Activated B cell treated with CpG ODN at 0.5 μM for 24 hours (primary cell): ENCODE data around the gene GPA33. TPM values are rescaled to one million over a fixed set of nuclear protein-coding genes. Genes with fewer than 3 reads are reported as not detected.

Experiments used
- ATAC-seq: fragments of 200-7000 bp; cut with Tn5 transposase; one replicate; pipeline ENCODE4 v1.10.0; 2021; ENCODE audit warnings: low read depth, mild to moderate bottlenecking, moderate library complexity
- CTCF ChIA-PET: fragments of 350-600 bp; sonication (Branson Sonifier 250); formaldehyde crosslinking; loops from one replicate; lab custom pipeline; 2021; ENCODE audit warnings: antibody characterized with exemption; lab: Charles Lee
- POLR2A ChIA-PET: fragments of 350-600 bp; sonication (Branson Sonifier 250); formaldehyde crosslinking; loops from one replicate; lab custom pipeline; 2021; ENCODE audit warnings: antibody characterized with exemption; lab: Charles Lee
- DNase-seq: peaks from one replicate; pipeline ENCODE4 v3.0.0; 2022
- H3K27ac Mint-ChIP-seq: one replicate; pipeline ENCODE4 v1.8.0; 2020; ENCODE audit warnings: mixed read lengths
- H3K27me3 Mint-ChIP-seq: one replicate; pipeline ENCODE4 v1.8.0; 2021; ENCODE audit warnings: mixed read lengths
- H3K36me3 Mint-ChIP-seq: one replicate; pipeline ENCODE4 v1.8.0; 2021; ENCODE audit warnings: low read depth, mixed read lengths
- H3K4me1 Mint-ChIP-seq: one replicate; pipeline ENCODE4 v1.8.0; 2021; ENCODE audit warnings: mixed read lengths
- H3K4me3 Mint-ChIP-seq: one replicate; pipeline ENCODE4 v1.8.0; 2020; ENCODE audit warnings: mild to moderate bottlenecking, mixed read lengths
- H3K9me3 Mint-ChIP-seq: one replicate; pipeline ENCODE4 v1.8.0; 2020; ENCODE audit warnings: mixed read lengths
- CTCF ChIP-seq: fragments of 200-600 bp; IDR thresholded peaks from one replicate; pipeline ENCODE4 v1.8.0; 2022; ENCODE audit warnings: antibody characterized with exemption, mild to moderate bottlenecking
- intact Hi-C: fragments of 100-400 bp; cut with micrococcal nuclease; formaldehyde crosslinking; loops from one replicate; pipeline ENCODE4 v1.15.1; 2024
- total RNA-seq: library from RNA; stranded (reverse); gene quantifications from 2 replicates; pipeline ENCODE4 v1.2.3, GENCODE V29; 2022

The GPA33 gene
- total RNA-seq, 1 donor from 2014 or later, result not detected

GRCh38 chr1:167089939-167090313 lies 251 bp downstream of the GPA33 start:
- ChIA-PET POLR2A (no interaction called here), CTCF (interaction anchor here (1.0 kb wide), 1 partner anchor 16 kb away, joined by 3 read pairs; no protein-coding TSS in a partner anchor)
- Mint-ChIP-seq H3K27me3 (peaks cover under 1% of the 10 kb centered on the region), H3K27ac (peak overlapping the region; percentile 83), H3K4me3 (no peak overlapping the region), H3K36me3 (no peaks in the 10 kb centered on the region), H3K9me3 (no peaks in the 10 kb centered on the region), H3K4me1 (peaks cover 14% of the 10 kb centered on the region)
- ATAC-seq (no peak), DNase-seq (no peak)
- intact Hi-C loops, result no loop called here
- no peak for TF ChIP-seq CTCF

DNA sequence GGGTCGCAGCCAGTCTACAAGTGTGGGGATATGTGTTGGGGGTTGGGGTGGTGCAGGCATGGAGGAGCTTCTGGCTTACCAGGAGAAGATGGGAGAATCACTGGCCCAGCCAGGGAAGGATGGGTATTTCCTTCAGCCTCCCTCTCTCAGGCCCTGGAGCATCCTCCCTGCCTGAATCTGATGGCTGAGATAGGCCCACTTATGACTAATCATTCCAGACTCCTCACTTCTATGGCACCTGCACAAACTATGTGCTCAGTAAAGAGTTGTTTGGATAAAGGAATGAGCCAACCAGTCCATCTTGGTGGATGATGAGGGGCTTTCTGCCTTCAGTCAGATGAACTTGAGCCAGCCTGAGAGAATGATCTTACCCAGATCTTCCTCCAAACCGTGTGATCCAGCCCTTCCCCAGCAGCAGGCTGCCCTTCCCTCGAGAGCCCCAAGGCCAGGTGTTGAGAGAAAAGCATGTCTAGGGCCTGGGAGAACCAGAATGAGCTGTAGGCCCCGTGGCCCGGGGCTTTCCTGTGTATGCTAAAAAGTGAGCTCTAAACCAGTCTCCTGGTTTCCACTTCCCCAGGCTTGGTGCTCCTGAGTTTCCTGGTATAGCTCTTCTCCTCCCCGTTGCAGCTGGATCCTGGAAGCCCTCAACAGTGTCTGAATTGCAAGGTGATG lies 1.3 kb downstream of the GPA33 start:
- ATAC-seq (no peak), DNase-seq (no peak)
- TF ChIP-seq CTCF, result no peak
- Mint-ChIP-seq H3K4me3 (no peak overlapping the region), H3K4me1 (peaks cover 14% of the 10 kb centered on the region), H3K27ac (no peak overlapping the region), H3K36me3 (no peaks in the 10 kb centered on the region), H3K27me3 (no peaks in the 10 kb centered on the region), H3K9me3 (no peaks in the 10 kb centered on the region)
- ChIA-PET POLR2A (no interaction called here), CTCF (interaction anchor here (1.0 kb wide), 1 partner anchor 15 kb away, joined by 3 read pairs; no protein-coding TSS in a partner anchor)
- intact Hi-C loops, result no loop called here

GRCh38 chr1:167086768-167087167 lies 3.4 kb downstream of the GPA33 start:
- ChIA-PET POLR2A (no interaction called here), CTCF (no interaction called here)
- H3K36me3 Mint-ChIP-seq, result no peaks in the 10 kb centered on the region
- H3K4me1 Mint-ChIP-seq, result peaks cover 14% of the 10 kb centered on the region
- no peaks in the 10 kb centered on the region for H3K9me3 Mint-ChIP-seq
- H3K4me3 Mint-ChIP-seq, result no peak overlapping the region
- H3K27me3 Mint-ChIP-seq, result peaks cover 2% of the 10 kb centered on the region
- H3K27ac Mint-ChIP-seq, result no peak overlapping the region
- no peak for DNase-seq
- no peak for TF ChIP-seq CTCF
- ATAC-seq, result no peak
- intact Hi-C loops, result no loop called here

- Mint-ChIP-seq H3K4me3 (no peak overlapping the region), H3K27me3 (peaks cover 5% of the 10 kb centered on the region), H3K27ac (no peak overlapping the region), H3K4me1 (peaks cover 14% of the 10 kb centered on the region), H3K9me3 (no peaks in the 10 kb centered on the region), H3K36me3 (no peaks in the 10 kb centered on the region)
- POLR2A ChIA-PET, result no interaction called here
- intact Hi-C loops, result no loop called here
- TF ChIP-seq CTCF, result no peak
- CTCF ChIA-PET, result no interaction called here
- ATAC-seq (no peak), DNase-seq (no peak)
Observed at GRCh38 chr1:167086033-167086432, 4.1 kb downstream of the GPA33 start.

- Mint-ChIP-seq H3K27me3 (peaks cover 13% of the 10 kb centered on the region), H3K4me3 (no peak overlapping the region), H3K4me1 (peaks cover 3% of the 10 kb centered on the region), H3K36me3 (no peaks in the 10 kb centered on the region), H3K27ac (no peak overlapping the region), H3K9me3 (no peaks in the 10 kb centered on the region)
- ATAC-seq (no peak), DNase-seq (no peak)
- intact Hi-C loops, result no loop called here
- CTCF ChIA-PET, result interaction anchor here (1.3 kb wide), 1 partner anchor 24 kb away, joined by 3 read pairs; no protein-coding TSS in a partner anchor
- no peak for TF ChIP-seq CTCF
- POLR2A ChIA-PET, result no interaction called here
Observed at GRCh38 chr1:167084757-167085156, 5.4 kb downstream of the GPA33 start.
